GM21786 (cell line): ENCODE data around the gene EIF4G1.

Experiments
- ATAC-seq: cut with Tn5 transposase; IDR thresholded peaks from one replicate; pipeline ENCODE4 v1.9.1; 2021; ENCODE audit not compliant: unreplicated experiment

EIF4G1 gene

GRCh38 chr3:184349563-184350470, 35.4 kb downstream of the EIF4G1 start:
- no peak for ATAC-seq

GRCh38 chr3:184350618-184351017, 36.2 kb downstream of the EIF4G1 start:
- ATAC-seq: no peak

- ATAC-seq: no peak
Measured at GRCh38 chr3:184351511-184352148, 37.2 kb downstream of the EIF4G1 start.

GRCh38 chr3:184352149-184352785, 37.9 kb downstream of the EIF4G1 start:
- no peak for ATAC-seq

- no peak for ATAC-seq
Measured at GRCh38 chr3:184352897-184353545, 38.6 kb downstream of the EIF4G1 start.

- no peak for ATAC-seq
Measured at GRCh38 chr3:184353546-184353941, 39.1 kb downstream of the EIF4G1 start.

GRCh38 chr3:184354121-184354728, 39.8 kb downstream of the EIF4G1 start:
- ATAC-seq: no peak

GRCh38 chr3:184354754-184355153, 40.3 kb downstream of the EIF4G1 start:
- ATAC-seq: no peak

- ATAC-seq: no peak
Measured at GRCh38 chr3:184355261-184356040, 41.0 kb downstream of the EIF4G1 start.

- ATAC-seq: no peak
Measured at GRCh38 chr3:184357248-184358123, 43.1 kb downstream of the EIF4G1 start.

GRCh38 chr3:184358124-184358767, 43.8 kb downstream of the EIF4G1 start:
- no peak for ATAC-seq

GRCh38 chr3:184358921-184359350, 44.5 kb downstream of the EIF4G1 start:
- no peak for ATAC-seq

GRCh38 chr3:184359610-184360009, 45.2 kb downstream of the EIF4G1 start:
- ATAC-seq: no peak

- no peak for ATAC-seq
Measured at GRCh38 chr3:184360070-184360928, 45.9 kb downstream of the EIF4G1 start.

- no peak for ATAC-seq
Measured at GRCh38 chr3:184360929-184361531, 46.6 kb downstream of the EIF4G1 start.

GRCh38 chr3:184361532-184361931, 47.1 kb downstream of the EIF4G1 start, which contains the start of the genes CLCN2 and POLR2H:
Gene CLCN2 (minus strand): TSS chr3:184361605. CDS start chr3:184361479, 126 bp downstream.
Gene POLR2H (plus strand): TSS chr3:184361710. CDS start chr3:184363493, 1,783 bp downstream.
- ATAC-seq: peak; percentile 38
